ENCODE results near the gene ZFP30.
A peak's percentile ranks its signal among the peaks of the same experiment; 100 is the strongest.
"Not testable (repeated sequence)": the region's sequence is repeated elsewhere in the genome, so short reads cannot be mapped to it uniquely, and the experiment has no call there.

Gene ZFP30

GRCh38 chr19:37655301-37655688, at the start of gene ZFP30:
ZFP30 (minus strand) TSS chr19:37655465; CDS start chr19:37647822, 7,643 bp downstream.
- peak; percentile 87 for DNase-seq

DNA sequence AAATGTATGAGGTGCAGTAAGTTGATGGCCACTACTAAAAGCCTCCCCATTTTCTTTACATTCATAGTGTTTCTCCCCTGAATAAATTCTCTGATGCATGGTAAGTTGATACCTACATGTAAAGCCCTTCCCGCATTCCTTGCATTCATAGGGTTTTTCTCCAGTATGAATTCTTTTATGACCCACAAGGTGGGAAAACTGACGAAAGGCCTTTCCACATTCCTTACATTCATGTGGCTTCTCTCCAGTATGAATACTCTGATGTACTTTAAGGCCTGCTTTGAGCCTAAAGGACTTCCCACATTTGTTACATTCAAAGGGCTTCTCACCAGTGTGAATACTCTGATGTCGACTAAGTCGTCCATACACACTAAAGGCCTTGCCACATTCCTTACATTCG, 43.8 kb upstream of the ZFP30 start:
- DNase-seq, result no peak

- DNase-seq, result no peak
These were observed 43.0 kb upstream of the ZFP30 start for GRCh38 chr19:37698216-37698615.

GRCh38 chr19:37695144-37695899, 40.1 kb upstream of the ZFP30 start:
- DNase-seq, result no peak

DNA sequence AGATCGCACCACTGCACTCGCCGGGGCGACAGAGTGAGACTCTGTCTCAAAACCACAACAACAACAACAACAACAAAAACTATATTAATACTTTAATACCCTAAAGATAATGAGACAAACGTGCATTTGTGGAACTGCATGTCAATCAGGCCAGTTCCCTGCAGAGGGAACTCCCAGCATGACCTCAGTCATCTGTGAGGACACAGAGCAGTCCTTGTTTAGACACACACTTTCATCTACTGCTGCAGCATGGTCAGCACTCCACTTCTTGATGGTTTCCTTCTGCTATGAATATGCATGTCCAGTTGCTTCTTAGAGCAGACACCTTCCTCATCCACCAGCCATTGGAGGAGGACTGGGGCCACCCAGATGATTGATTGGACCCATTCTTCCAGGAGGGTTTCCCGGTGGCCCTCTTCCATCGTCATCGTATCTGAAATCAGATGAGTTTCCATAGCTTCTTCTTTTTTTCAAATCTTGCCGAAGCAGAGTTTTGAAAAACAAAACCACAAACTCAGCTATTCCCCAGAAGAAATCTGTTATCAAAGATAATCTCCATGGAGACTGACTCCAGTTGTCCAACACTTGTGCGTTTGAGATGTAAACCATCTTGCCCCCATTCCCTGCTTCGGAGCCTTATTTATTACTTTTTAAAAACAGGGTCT, 37.8 kb upstream of the ZFP30 start:
- DNase-seq, result no peak

GRCh38 chr19:37691881-37692504, 36.7 kb upstream of the ZFP30 start:
- DNase-seq, result peak; percentile 44

DNA sequence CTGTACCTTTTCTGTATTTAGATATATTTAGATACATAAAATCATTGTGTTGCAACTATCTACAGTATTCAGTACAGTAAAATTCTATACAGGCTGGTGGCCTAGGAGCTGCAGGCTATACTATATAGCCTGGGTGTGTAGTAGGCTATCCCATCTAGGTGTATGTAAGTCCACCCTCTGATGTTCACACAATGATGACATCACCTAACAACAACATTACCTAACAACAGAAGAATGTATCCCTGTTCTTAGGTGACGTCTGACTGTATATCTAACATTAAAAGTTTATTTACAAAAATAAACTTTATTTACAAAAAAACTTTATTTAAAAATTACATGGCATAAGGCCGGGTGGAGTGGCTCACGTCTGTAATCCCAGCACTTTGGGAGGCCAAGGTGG, 28.3 kb upstream of the ZFP30 start:
- no peak for DNase-seq

- no peak for DNase-seq
These were observed 14.2 kb upstream of the ZFP30 start for GRCh38 chr19:37669450-37669914.

GRCh38 chr19:37657157-37657556, 1.9 kb upstream of the ZFP30 start:
- not testable (repeated sequence) for DNase-seq

DNA sequence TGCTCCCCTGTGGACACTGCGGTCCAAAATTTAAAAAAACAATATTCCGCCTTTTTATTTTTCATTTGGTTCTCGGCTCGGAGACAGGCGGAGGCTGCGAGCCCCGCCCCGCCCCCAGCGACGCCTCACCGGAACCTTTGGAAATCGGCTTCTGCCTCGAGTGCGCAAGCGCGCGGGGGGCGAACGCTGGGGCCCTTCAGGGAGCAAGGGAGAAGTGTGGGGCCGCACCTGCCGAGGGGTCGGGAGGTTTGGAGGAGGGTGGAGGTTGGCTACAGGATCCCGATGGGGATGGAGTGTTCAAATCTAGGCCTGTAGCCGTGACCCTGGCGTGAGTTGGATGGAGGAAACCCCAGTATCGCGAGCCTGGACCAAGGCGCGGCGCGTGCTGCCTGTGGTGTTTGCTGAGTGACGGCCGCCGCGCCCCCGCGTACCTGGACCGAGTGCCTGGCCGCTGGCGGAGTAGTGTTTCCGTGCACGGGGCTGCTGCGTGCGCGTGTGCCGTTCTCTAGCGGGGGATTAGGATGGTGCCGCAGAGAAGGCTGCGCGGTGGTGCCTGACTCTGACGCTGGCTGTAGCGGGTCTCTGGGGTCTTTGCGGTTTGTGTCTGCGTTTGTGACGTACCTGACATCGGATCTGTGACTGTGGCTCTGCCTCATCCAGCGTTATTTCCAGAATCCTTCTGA, 565 bp upstream of the ZFP30 start:
- DNase-seq, result peak; percentile 87

GRCh38 chr19:37654629-37655300, 500 bp downstream of the ZFP30 start:
- DNase-seq, result peak; percentile 25

GRCh38 chr19:37654118-37654517, 1.1 kb downstream of the ZFP30 start:
- no peak for DNase-seq

DNA sequence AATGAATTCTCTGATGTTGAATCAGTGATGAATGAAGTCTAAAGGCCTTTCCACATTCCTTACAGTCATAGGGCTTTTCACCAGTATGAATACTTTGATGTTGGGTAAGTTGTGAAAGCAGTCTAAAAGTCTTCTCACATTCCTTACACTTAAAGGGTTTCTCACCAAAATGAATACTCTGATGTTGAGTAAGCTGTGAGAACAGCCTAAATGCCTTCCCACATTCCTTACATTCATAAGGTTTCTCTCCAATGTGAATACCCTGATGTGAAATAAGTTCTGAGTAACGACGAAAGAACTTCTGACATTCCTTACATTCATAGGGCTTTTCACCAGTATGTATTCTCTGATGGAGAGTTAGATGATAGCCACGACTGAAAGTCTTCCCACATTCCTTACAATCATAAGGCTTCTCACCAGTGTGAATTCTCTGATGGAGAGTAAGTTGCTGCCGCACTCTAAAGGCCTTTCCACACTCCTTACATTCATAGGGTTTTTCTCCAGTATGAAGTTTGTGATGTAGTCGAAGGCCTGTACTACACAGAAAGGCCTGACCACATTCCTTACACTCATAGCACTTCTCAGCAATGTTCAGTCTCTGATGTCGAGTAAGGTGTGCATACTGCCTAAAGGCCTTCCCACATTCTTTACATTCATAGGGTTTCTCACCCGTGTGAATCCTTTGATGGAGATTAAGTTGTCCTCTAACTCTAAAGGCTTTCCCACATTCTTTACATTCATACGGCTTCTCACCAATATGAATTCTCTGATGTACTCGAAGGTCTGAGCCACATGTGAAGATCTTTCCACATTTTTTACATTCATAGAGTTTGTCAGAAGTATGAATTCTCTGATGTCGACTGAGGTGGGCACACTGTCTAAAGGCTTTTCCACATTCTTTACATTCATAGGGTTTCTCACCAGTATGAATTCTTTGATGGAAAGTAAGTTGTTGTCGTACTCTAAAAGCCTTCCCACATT, 19.9 kb downstream of the ZFP30 start:
- DNase-seq, result no peak

- DNase-seq, result no peak
These were observed 60.3 kb downstream of the ZFP30 start for GRCh38 chr19:37594982-37595382.

- DNase-seq, result peak; percentile 94
These were observed 60.8 kb downstream of the ZFP30 start, which contains the start of the genes ZNF540 and ZNF571 for GRCh38 chr19:37594304-37594981. ZNF540 (plus strand) TSS chr19:37594876; CDS start chr19:37598448, 3,572 bp downstream. ZNF571 (minus strand) TSS chr19:37594792; CDS start chr19:37586676, 8,116 bp downstream.

DNA sequence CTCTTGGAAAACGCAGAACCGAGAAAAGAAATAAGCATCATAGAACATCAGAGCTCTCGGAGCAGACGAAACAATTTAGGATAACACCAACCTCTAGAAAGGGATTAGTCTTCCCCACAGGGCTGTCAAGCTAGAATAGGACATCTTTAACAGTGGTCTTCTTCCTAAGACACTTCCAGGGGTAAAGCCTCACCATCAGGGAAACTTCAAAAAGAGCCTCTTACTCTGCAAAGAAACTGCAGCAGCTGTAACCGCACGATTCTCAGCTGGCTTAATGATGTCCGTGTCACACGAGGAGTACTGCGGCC, 61.3 kb downstream of the ZFP30 start:
- DNase-seq, result no peak

GRCh38 chr19:37583340-37583739, 71.9 kb downstream of the ZFP30 start:
- DNase-seq, result no peak

DNA sequence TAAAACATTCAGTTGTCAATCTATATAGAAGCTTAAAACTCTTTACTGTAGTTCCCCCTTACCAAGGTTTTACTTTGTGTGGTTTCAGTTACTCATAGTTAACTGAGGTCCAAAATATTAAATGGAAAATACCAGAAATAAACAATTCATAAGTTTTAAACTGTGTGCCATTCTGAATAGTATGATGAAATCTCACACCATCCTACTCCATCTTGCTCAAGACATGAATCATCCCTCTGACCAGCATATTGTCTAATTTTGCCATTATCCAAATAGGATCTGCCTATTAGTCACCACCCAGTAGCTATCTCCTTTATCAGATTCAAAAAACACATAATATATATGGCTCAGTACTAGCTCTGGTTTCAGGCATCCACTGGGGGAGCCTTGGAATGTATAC, 83.1 kb downstream of the ZFP30 start:
- no peak for DNase-seq

DNA sequence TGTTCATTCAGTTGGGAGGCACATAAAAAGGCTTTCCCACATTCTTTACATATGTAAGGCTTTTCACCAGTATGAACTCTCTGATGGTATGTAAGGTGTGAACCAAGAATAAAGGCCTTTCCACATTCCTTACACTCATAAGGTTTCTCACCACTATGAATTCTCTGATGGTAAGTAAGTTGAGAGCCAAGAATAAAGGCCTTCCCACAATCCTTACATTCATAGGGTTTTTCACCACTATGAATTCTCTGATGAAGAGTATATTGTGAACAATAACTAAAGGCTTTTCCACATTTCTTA, 89.9 kb downstream of the ZFP30 start:
- DNase-seq, result no peak

GRCh38 chr19:37564624-37565369, 90.5 kb downstream of the ZFP30 start:
- DNase-seq, result no peak
